Activated CD8-positive, alpha-beta memory T cell treated with anti-CD3 and anti-CD28 coated beads, Interleukin-2, amount 50 U/mL, for 1 hour (primary cell): Measurements from ENCODE around the gene ZNF536.

ENCODE experiments used
- DNase-seq: peaks from one replicate; pipeline ENCODE4 v3.0.0-alpha.2; 2020; ENCODE audit errors: extremely low read depth

ZNF536 gene

GRCh38 chr19:30529876-30530275 is 157.7 kb downstream of the ZNF536 start:
- DNase-seq = no peak

GRCh38 chr19:30530751-30531150 is 158.6 kb downstream of the ZNF536 start:
- no peak for DNase-seq

- DNase-seq = no peak
These were observed 162.8 kb downstream of the ZNF536 start for GRCh38 chr19:30535011-30535410.

- DNase-seq = no peak
These were observed 164.8 kb downstream of the ZNF536 start for GRCh38 chr19:30536975-30537374.

- no peak for DNase-seq
These were observed 167.1 kb downstream of the ZNF536 start for GRCh38 chr19:30539315-30539714.

- DNase-seq = no peak
These were observed 167.8 kb downstream of the ZNF536 start for GRCh38 chr19:30539981-30540380.

GRCh38 chr19:30540761-30541160 is 168.6 kb downstream of the ZNF536 start:
- no peak for DNase-seq

GRCh38 chr19:30541575-30541974 is 169.4 kb downstream of the ZNF536 start:
- no peak for DNase-seq

- DNase-seq = no peak
These were observed 171.2 kb downstream of the ZNF536 start for GRCh38 chr19:30543243-30543945.

GRCh38 chr19:30545752-30546151 is 173.6 kb downstream of the ZNF536 start:
- DNase-seq = no peak

- no peak for DNase-seq
These were observed 174.1 kb downstream of the ZNF536 start for GRCh38 chr19:30546332-30546731.

GRCh38 chr19:30547246-30547645 is 175.1 kb downstream of the ZNF536 start:
- DNase-seq = no peak

- DNase-seq = no peak
These were observed 177.0 kb downstream of the ZNF536 start for GRCh38 chr19:30549151-30549550.

- DNase-seq = no peak
These were observed 179.1 kb downstream of the ZNF536 start for GRCh38 chr19:30551271-30551670.

- DNase-seq = no peak
These were observed 180.4 kb downstream of the ZNF536 start for GRCh38 chr19:30552593-30552992.

GRCh38 chr19:30555075-30555790 is 183.0 kb downstream of the ZNF536 start:
- no peak for DNase-seq

GRCh38 chr19:30555791-30556110 is 183.6 kb downstream of the ZNF536 start:
- no peak for DNase-seq

- DNase-seq = no peak
These were observed 184.1 kb downstream of the ZNF536 start for GRCh38 chr19:30556230-30556711.

- no peak for DNase-seq
These were observed 185.0 kb downstream of the ZNF536 start for GRCh38 chr19:30557212-30557611.

GRCh38 chr19:30557927-30558557 is 185.9 kb downstream of the ZNF536 start:
- no peak for DNase-seq

- DNase-seq = no peak
These were observed 186.6 kb downstream of the ZNF536 start for GRCh38 chr19:30558793-30559192.

- no peak for DNase-seq
These were observed 187.3 kb downstream of the ZNF536 start for GRCh38 chr19:30559446-30559845.

- no peak for DNase-seq
These were observed 190.8 kb downstream of the ZNF536 start for GRCh38 chr19:30562981-30563380.
